Measurements from ENCODE around the gene AUH. TPM values are rescaled to one million over a fixed set of nuclear protein-coding genes. Genes with fewer than 3 reads are reported as not detected.
"Not testable (repeated sequence)": the region's sequence is repeated elsewhere in the genome, so short reads cannot be mapped to it uniquely, and the experiment has no call there.

The AUH gene
- total and polyA plus RNA-seq, 5 donors: 19.1 to 29.0 (median 26.9) TPM

GRCh38 chr9:91208837-91209236 is 152.9 kb downstream of the AUH start:
- no peak for DNase-seq
- intact Hi-C loops (cut with DNase I): no loop called here
- Histone ChIP-seq H3K27me3 (ENCODE audit: control insufficient read depth, insufficient read depth) (no peaks in the 10 kb centered on the region), H3K4me1 (ENCODE audit: control insufficient read depth, insufficient read depth, low read length) (peaks cover 4% of the 10 kb centered on the region), H3K27ac (ENCODE audit: low read length) (no peak overlapping the region), H3K9me3 (ENCODE audit: control insufficient read depth, low read length) (no peaks in the 10 kb centered on the region), H3K4me3 (ENCODE audit: low read length) (no peak overlapping the region)
- peak in 1 of 2 donors; percentile 30 for ATAC-seq
- WGBS: 85% methylated on average over 5 of the region's 5 CpGs

DNA sequence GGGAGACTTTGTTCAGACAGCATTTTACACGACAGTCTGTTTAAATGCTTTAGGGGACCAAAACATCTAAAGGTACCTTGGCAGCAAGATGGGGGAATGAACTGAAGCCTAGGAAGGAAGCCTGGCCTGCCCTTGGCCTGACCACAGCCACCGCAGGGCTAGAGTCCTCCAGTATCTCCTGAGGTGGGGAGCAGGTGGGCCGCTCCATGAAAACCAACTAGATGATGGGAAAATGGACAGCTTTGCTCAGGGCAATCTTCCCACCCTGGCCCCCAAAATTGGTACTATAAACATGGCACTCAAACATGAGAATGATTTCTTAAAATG is 153.3 kb downstream of the AUH start:
- ATAC-seq (peak; percentile 5 to 31), DNase-seq (no peak)
- H3K27me3 ChIP-seq (ENCODE audit: control insufficient read depth, insufficient read depth): no peaks in the 10 kb centered on the region
- intact Hi-C loops (cut with DNase I): no loop called here
- peaks cover 4% of the 10 kb centered on the region for H3K4me1 ChIP-seq (ENCODE audit: control insufficient read depth, insufficient read depth, low read length)
- WGBS: 62% methylated on average over 3 of the region's 3 CpGs
- no peak overlapping the region for H3K4me3 ChIP-seq (ENCODE audit: low read length)
- H3K27ac ChIP-seq (ENCODE audit: low read length): peak overlapping the region; percentile 1
- no peaks in the 10 kb centered on the region for H3K9me3 ChIP-seq (ENCODE audit: control insufficient read depth, low read length)

DNA sequence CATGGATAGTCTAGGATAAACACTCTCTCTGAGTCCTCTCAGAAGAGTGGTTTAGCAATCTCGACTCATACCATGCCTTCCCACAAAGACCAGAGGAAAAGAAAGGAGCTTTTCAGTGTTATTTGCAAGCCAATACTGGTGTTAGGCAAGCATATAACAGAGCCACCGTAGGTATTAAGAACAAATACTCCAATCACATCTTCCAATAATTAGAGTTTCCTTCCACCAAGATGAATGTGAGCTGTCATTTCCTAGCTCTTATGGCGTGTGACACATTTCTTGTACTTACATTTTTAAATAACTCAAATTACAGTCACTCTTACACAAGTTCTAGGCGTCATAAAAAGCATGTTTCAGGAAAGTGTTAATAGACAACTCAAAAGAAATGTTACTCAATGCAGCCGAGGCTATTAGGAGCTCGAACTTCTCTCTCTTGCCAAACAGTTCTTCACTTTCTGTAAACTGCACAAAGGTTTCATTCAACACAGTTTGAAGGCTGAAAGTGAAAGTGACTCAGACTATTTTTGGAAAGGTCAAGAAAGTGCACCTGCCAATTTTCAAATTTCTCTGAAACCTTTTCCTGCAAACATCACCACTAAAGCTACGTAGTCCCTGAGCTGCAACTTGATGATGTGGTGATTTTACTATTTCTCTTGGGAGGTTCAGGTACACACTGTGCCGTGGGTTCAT is 153.8 kb downstream of the AUH start:
- Histone ChIP-seq H3K4me1 (ENCODE audit: control insufficient read depth, insufficient read depth, low read length) (peaks cover 4% of the 10 kb centered on the region), H3K27ac (ENCODE audit: low read length) (peak overlapping the region; percentile 6), H3K27me3 (ENCODE audit: control insufficient read depth, insufficient read depth) (no peaks in the 10 kb centered on the region), H3K9me3 (ENCODE audit: control insufficient read depth, low read length) (no peaks in the 10 kb centered on the region), H3K4me3 (ENCODE audit: low read length) (no peak overlapping the region)
- ATAC-seq: peak; percentile 86 to 88
- 25% methylated on average over 8 of the region's 8 CpGs for WGBS
- intact Hi-C loops (cut with DNase I): no loop called here
- DNase-seq: no peak

DNA sequence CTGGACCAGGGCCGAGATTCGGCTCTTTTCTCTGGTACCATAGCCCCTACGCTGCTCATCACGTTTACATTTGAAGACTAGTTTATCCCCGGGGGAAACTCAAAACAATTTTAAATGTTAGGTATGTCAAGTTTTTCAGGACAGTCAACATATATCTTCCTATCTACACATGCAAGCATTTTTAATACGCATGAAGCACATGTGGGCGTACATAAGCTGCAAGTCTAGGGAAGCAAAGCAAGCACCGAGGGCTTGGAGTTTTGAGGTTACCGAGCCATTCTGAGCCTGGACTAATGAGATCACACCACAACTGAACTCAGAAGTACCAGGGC is 154.4 kb downstream of the AUH start:
- peak overlapping the region; percentile 6 for H3K27ac ChIP-seq (ENCODE audit: low read length)
- H3K9me3 ChIP-seq (ENCODE audit: control insufficient read depth, low read length): no peaks in the 10 kb centered on the region
- H3K4me3 ChIP-seq (ENCODE audit: low read length): no peak overlapping the region
- peaks cover 4% of the 10 kb centered on the region for H3K4me1 ChIP-seq (ENCODE audit: control insufficient read depth, insufficient read depth, low read length)
- ATAC-seq (no peak), DNase-seq (no peak)
- intact Hi-C loops (cut with DNase I): no loop called here
- 91% methylated on average over 9 of the region's 9 CpGs for WGBS
- no peaks in the 10 kb centered on the region for H3K27me3 ChIP-seq (ENCODE audit: control insufficient read depth, insufficient read depth)

- ATAC-seq: no peak
Measured at GRCh38 chr9:91206806-91207205, 154.9 kb downstream of the AUH start.

DNA sequence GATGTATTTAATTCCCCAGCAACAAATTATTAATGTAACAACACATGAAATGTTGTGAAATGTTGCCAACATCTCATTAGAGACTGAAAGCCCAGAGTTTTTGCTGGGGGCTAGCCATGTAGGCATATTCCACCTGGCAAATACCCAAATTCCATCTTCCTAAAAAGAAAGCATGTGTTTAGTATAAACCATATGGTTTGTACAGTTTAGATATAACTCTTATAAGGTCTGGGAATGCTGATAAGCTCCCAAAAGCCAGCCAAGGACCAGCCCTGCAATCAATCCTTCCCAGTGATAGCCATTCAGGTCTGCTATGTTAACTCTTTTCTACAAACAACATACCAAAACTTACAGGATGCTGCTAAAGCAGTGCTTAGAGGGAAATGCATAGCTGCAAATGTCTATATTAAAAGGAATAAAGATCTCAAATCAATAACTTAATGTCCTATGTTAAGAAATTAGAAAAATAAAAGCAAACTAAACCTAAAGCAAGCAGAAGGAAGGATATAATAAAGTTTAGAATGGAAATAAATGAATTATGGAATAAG is 158.9 kb downstream of the AUH start:
- Histone ChIP-seq H3K4me1 (ENCODE audit: control insufficient read depth, insufficient read depth, low read length) (no peaks in the 10 kb centered on the region), H3K4me3 (ENCODE audit: low read length) (no peak overlapping the region), H3K9me3 (ENCODE audit: control insufficient read depth, low read length) (no peaks in the 10 kb centered on the region), H3K27me3 (ENCODE audit: control insufficient read depth, insufficient read depth) (no peaks in the 10 kb centered on the region), H3K27ac (ENCODE audit: low read length) (no peak overlapping the region)
- DNase-seq: no peak
- intact Hi-C loops (cut with DNase I): no loop called here
- no peak for ATAC-seq

More at GRCh38 chr9:91206806-91207205, 154.9 kb downstream of the AUH start:
- H3K9me3 ChIP-seq (ENCODE audit: control insufficient read depth, low read length): no peaks in the 10 kb centered on the region
- H3K4me1 ChIP-seq (ENCODE audit: control insufficient read depth, insufficient read depth, low read length): peaks cover 4% of the 10 kb centered on the region
- WGBS: 94% methylated on average over 1 of the region's 1 CpG
- H3K4me3 ChIP-seq (ENCODE audit: low read length): no peak overlapping the region
- DNase-seq: no peak
- no peak overlapping the region for H3K27ac ChIP-seq (ENCODE audit: low read length)
- intact Hi-C loops (cut with DNase I): no loop called here
- H3K27me3 ChIP-seq (ENCODE audit: control insufficient read depth, insufficient read depth): no peaks in the 10 kb centered on the region

DNA sequence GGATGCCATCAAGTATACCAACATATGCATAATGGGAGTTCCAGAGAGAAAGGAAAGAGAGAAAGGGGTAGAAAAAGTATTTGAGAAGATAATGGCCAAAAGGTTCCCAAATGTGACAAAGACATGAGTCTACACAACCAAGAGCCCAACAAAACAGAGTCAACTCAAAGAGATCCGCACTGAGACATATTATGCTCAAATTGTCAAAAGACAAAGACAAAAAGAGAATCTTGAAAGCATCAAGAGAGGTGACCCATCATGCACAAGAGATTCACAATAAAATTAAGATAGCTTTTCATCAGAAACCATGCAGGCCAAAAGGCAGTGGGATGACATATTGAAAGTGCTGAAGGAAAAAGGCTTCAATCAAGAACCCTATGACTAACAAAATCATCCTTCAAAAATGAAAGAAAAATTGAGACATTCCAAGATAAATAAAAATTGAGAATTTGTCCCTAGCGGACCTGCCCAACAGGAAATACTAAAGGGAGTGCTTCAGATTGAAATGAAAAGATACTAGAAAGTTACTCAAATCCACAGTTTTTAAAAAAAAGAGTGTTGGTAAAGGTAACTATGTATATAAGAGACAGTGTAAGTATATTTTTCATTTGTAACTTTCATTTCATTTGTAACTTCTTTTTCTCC is 160.9 kb downstream of the AUH start:
- WGBS: 95% methylated on average over 2 of the region's 2 CpGs
- ATAC-seq (no peak), DNase-seq (no peak)
- no peak overlapping the region for H3K4me3 ChIP-seq (ENCODE audit: low read length)
- no peaks in the 10 kb centered on the region for H3K27me3 ChIP-seq (ENCODE audit: control insufficient read depth, insufficient read depth)
- intact Hi-C loops (cut with DNase I): no loop called here
- H3K4me1 ChIP-seq (ENCODE audit: control insufficient read depth, insufficient read depth, low read length): peaks cover 3% of the 10 kb centered on the region
- no peak overlapping the region for H3K27ac ChIP-seq (ENCODE audit: low read length)
- H3K9me3 ChIP-seq (ENCODE audit: control insufficient read depth, low read length): no peaks in the 10 kb centered on the region

- 62% methylated on average over 1 of the region's 1 CpG for WGBS
- Histone ChIP-seq H3K27ac (ENCODE audit: low read length) (no peak overlapping the region), H3K4me1 (ENCODE audit: control insufficient read depth, insufficient read depth, low read length) (peaks cover 3% of the 10 kb centered on the region), H3K27me3 (ENCODE audit: control insufficient read depth, insufficient read depth) (no peaks in the 10 kb centered on the region), H3K9me3 (ENCODE audit: control insufficient read depth, low read length) (no peaks in the 10 kb centered on the region), H3K4me3 (ENCODE audit: low read length) (no peak overlapping the region)
- intact Hi-C loops (cut with DNase I): loop anchor here in 3 of 4 donors (10.0 kb wide), 3 partner anchors 45 to 225 kb away; partner anchors contain the start of gene NFIL3 (in 2 of the 3)
- ATAC-seq: peak in 1 of 2 donors; percentile 20
- DNase-seq: no peak
Measured at GRCh38 chr9:91199739-91200497, 161.8 kb downstream of the AUH start.

GRCh38 chr9:91198881-91199280 is 162.8 kb downstream of the AUH start:
- not testable (repeated sequence) for H3K4me3 ChIP-seq (ENCODE audit: low read length); ATAC-seq; H3K4me1 ChIP-seq (ENCODE audit: control insufficient read depth, insufficient read depth, low read length); H3K27me3 ChIP-seq (ENCODE audit: control insufficient read depth, insufficient read depth); H3K9me3 ChIP-seq (ENCODE audit: control insufficient read depth, low read length); H3K27ac ChIP-seq (ENCODE audit: low read length); DNase-seq
- intact Hi-C loops (cut with DNase I): loop anchor here in 3 of 4 donors (10.0 kb wide), 3 partner anchors 46 to 226 kb away; partner anchors contain the start of gene NFIL3 (in 2 of the 3)
- 99% methylated on average over 5 of the region's 5 CpGs for WGBS

GRCh38 chr9:91198405-91198804 is 163.3 kb downstream of the AUH start:
- H3K4me3 ChIP-seq (ENCODE audit: low read length): no peak overlapping the region
- intact Hi-C loops (cut with DNase I): loop anchor here in 3 of 4 donors (10.0 kb wide), 3 partner anchors 46 to 226 kb away; partner anchors contain the start of gene NFIL3 (in 2 of the 3)
- peaks cover 3% of the 10 kb centered on the region for H3K4me1 ChIP-seq (ENCODE audit: control insufficient read depth, insufficient read depth, low read length)
- no peaks in the 10 kb centered on the region for H3K9me3 ChIP-seq (ENCODE audit: control insufficient read depth, low read length)
- no peak overlapping the region for H3K27ac ChIP-seq (ENCODE audit: low read length)
- DNase-seq (no peak), ATAC-seq (no peak)
- H3K27me3 ChIP-seq (ENCODE audit: control insufficient read depth, insufficient read depth): no peaks in the 10 kb centered on the region

All from right cardiac atrium (tissue), 5 donors.